ENCODE data around the gene MTA2.
"Not testable (repeated sequence)": the region's sequence is repeated elsewhere in the genome, so short reads cannot be mapped to it uniquely, and the experiment has no call there.

Gene MTA2

GRCh38 chr11:62601372-62602140, at the start of gene MTA2:
TSS of gene MTA2 (minus strand) at chr11:62601865. CDS start at chr11:62601450, 415 bp downstream.
- DNase-seq (ENCODE audit: low read depth, low spot score) = peak; percentile 96

GRCh38 chr11:62650283-62650682, 48.6 kb upstream of the MTA2 start:
- DNase-seq (ENCODE audit: low read depth, low spot score) = not testable (repeated sequence)

- no peak for DNase-seq (ENCODE audit: low read depth, low spot score)
Measured at GRCh38 chr11:62649486-62649885, 47.8 kb upstream of the MTA2 start.

- no peak for DNase-seq (ENCODE audit: low read depth, low spot score)
Measured at GRCh38 chr11:62648967-62649364, 47.3 kb upstream of the MTA2 start.

GRCh38 chr11:62648185-62648966, 46.7 kb upstream of the MTA2 start:
- no peak for DNase-seq (ENCODE audit: low read depth, low spot score)

GRCh38 chr11:62647609-62648005, 45.9 kb upstream of the MTA2 start:
- DNase-seq (ENCODE audit: low read depth, low spot score) = no peak

GRCh38 chr11:62646825-62647608, 45.4 kb upstream of the MTA2 start:
- DNase-seq (ENCODE audit: low read depth, low spot score) = no peak

- peak; percentile 93 for DNase-seq (ENCODE audit: low read depth, low spot score)
Measured at GRCh38 chr11:62645946-62646824, 44.5 kb upstream of the MTA2 start, which contains the start of gene GANAB. TSS of gene GANAB (minus strand) at chr11:62646613. CDS start at chr11:62646599, 14 bp downstream.

GRCh38 chr11:62645671-62645945, 43.9 kb upstream of the MTA2 start:
- no peak for DNase-seq (ENCODE audit: low read depth, low spot score)

- DNase-seq (ENCODE audit: low read depth, low spot score) = no peak
Measured at GRCh38 chr11:62644220-62644619, 42.6 kb upstream of the MTA2 start.

- DNase-seq (ENCODE audit: low read depth, low spot score) = no peak
Measured at GRCh38 chr11:62632492-62632891, 30.8 kb upstream of the MTA2 start.

- DNase-seq (ENCODE audit: low read depth, low spot score) = no peak
Measured at GRCh38 chr11:62627713-62628112, 26.0 kb upstream of the MTA2 start.

- DNase-seq (ENCODE audit: low read depth, low spot score) = no peak
Measured at GRCh38 chr11:62622476-62623089, 20.9 kb upstream of the MTA2 start.

- peak; percentile 95 for DNase-seq (ENCODE audit: low read depth, low spot score)
Measured at GRCh38 chr11:62621567-62622470, 20.2 kb upstream of the MTA2 start, which contains the start of gene B3GAT3. TSS of gene B3GAT3 (minus strand) at chr11:62621986. CDS start at chr11:62621947, 39 bp downstream.

- DNase-seq (ENCODE audit: low read depth, low spot score) = no peak
Measured at GRCh38 chr11:62621027-62621566, 19.4 kb upstream of the MTA2 start.

GRCh38 chr11:62616957-62617356, 15.3 kb upstream of the MTA2 start:
- DNase-seq (ENCODE audit: low read depth, low spot score) = not testable (repeated sequence)

GRCh38 chr11:62615521-62615920, 13.9 kb upstream of the MTA2 start:
- DNase-seq (ENCODE audit: low read depth, low spot score) = no peak

GRCh38 chr11:62614275-62614674, 12.6 kb upstream of the MTA2 start:
- DNase-seq (ENCODE audit: low read depth, low spot score) = no peak

GRCh38 chr11:62613291-62613778, 11.7 kb upstream of the MTA2 start:
- DNase-seq (ENCODE audit: low read depth, low spot score) = no peak

Measured in smooth muscle cell of the brain vasculature (primary cell).